ENCODE data around the gene TSPAN32.

Gene TSPAN32

DNA sequence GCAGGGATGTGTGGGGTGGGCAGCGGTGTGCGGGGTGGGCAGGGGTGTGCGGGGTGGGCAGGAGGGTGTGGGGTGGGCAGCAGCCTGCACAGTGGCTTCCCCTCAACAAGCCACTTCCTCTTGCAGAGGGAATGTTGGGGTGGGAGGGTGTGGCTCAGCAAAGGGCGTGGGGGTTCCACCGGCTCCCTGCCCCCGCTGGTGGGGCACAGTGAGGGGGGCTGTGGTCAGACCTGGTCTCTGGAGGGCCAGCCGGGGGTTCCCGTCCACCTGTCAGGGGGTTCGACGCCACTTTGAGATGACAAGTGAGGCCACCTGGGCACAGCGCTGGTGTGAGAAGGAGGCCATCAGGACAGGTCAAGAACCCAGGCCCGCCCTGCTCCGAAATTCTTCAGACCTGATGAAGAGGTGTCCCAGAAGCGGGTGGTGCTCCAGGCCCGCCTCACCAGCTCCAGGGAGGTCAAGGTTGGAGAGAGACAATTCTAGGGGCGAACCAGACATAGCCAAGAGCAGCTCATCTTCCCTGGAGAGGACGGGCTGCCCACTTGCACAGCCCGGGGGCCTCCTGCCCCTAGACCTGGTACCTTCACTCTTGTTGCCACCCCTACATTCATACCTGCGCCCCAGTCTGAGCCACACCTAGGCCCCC, 1.4 kb upstream of the TSPAN32 start:
- H3K9me3 ChIP-seq (ENCODE audit: control insufficient read depth, low read length), result no peaks in the 10 kb centered on the region
- no peak overlapping the region for H3K27ac ChIP-seq (ENCODE audit: low read depth, low read length, severe bottlenecking)
- H3K4me3 ChIP-seq (ENCODE audit: extremely low read depth, insufficient read depth, low read length, poor library complexity, severe bottlenecking), result no peak overlapping the region
- no peaks in the 10 kb centered on the region for H3K36me3 ChIP-seq (ENCODE audit: control insufficient read depth, insufficient read depth, low read length)
- 90 to 95% methylated on average over 14 to 16 of the region's 19 CpGs for WGBS, 2 experiments (ENCODE audit: insufficient coverage in 2 of 2)
- peaks cover 4% of the 10 kb centered on the region for H3K4me1 ChIP-seq (ENCODE audit: control insufficient read depth, insufficient read depth, low read length, poor library complexity, severe bottlenecking)

DNA sequence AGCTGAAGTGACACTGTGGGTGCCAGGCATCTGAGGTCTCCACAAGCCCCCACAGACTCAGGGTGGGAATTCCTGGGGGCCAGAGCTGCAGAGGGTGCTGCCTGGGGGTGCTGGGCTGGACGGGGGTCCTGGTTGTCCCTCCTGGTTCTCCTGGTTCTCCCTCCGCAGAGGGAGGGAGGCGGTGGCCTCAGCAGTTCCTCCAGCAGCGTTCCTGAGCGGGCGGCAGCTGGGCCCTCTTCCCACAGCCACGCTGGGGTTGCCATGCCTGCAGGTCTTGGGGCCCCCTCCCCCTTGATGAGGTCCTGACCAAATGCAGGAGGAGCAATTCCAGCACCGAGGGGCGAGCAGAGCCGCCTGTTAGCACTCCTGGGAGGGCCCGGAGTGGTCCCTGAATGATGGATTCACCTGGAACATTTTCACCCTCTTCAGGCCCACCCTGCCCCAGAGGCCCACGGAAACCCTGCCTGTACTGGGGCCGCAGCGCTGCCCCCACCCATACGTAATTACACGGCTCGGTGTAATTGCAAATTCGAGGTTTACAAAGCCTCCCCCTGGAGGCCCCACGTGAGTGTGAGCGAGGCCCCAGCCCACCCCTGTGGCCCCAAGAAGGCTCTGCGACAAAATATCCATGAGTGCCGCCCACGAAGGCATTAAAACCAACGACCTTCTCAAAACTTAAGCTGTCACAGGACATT, 730 bp upstream of the TSPAN32 start:
- WGBS, 2 experiments (ENCODE audit: insufficient coverage in 2 of 2), result 83 to 93% methylated on average over 11 to 23 of the region's 24 CpGs
- H3K27ac ChIP-seq (ENCODE audit: low read depth, low read length, severe bottlenecking), result no peak overlapping the region
- H3K9me3 ChIP-seq (ENCODE audit: control insufficient read depth, low read length), result no peaks in the 10 kb centered on the region
- no peaks in the 10 kb centered on the region for H3K36me3 ChIP-seq (ENCODE audit: control insufficient read depth, insufficient read depth, low read length)
- H3K4me1 ChIP-seq (ENCODE audit: control insufficient read depth, insufficient read depth, low read length, poor library complexity, severe bottlenecking), result peaks cover 6% of the 10 kb centered on the region
- no peak overlapping the region for H3K4me3 ChIP-seq (ENCODE audit: extremely low read depth, insufficient read depth, low read length, poor library complexity, severe bottlenecking)

DNA sequence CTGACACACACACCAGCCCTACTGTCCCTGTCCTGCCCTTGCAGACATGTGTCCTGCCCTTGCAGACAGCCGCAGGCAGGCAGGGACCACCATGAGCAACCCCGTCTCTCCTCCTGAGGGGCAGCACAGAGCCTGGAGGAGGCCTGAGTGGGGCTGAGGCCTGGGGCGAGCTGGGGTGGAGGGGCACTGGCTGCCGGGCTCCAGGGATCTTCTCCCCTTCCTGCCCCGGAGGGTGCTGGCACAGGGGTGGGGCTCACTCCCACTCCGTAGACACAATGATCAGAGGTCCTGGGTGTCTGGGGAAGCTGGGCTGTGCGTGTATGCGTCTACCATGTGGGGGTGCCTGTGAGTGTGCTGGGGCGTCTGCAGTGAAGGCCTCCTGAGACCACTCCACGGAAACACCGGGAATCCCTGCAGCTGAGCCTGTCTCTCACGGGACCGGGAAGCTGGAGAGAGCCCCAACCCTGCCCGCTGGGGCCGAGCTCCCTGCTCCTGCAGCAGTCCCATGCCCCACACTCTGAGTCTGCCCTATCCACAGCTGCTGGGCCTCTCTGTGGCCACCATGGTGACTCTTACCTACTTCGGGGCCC, 588 bp downstream of the TSPAN32 start:
- H3K4me3 ChIP-seq (ENCODE audit: extremely low read depth, insufficient read depth, low read length, poor library complexity, severe bottlenecking), result no peak overlapping the region
- no peak overlapping the region for H3K27ac ChIP-seq (ENCODE audit: low read depth, low read length, severe bottlenecking)
- H3K9me3 ChIP-seq (ENCODE audit: control insufficient read depth, low read length), result no peaks in the 10 kb centered on the region
- 90 to 94% methylated on average over 12 to 13 of the region's 16 CpGs for WGBS, 2 experiments (ENCODE audit: insufficient coverage in 2 of 2)
- peaks cover 9% of the 10 kb centered on the region for H3K4me1 ChIP-seq (ENCODE audit: control insufficient read depth, insufficient read depth, low read length, poor library complexity, severe bottlenecking)
- H3K36me3 ChIP-seq (ENCODE audit: control insufficient read depth, insufficient read depth, low read length), result no peaks in the 10 kb centered on the region

DNA sequence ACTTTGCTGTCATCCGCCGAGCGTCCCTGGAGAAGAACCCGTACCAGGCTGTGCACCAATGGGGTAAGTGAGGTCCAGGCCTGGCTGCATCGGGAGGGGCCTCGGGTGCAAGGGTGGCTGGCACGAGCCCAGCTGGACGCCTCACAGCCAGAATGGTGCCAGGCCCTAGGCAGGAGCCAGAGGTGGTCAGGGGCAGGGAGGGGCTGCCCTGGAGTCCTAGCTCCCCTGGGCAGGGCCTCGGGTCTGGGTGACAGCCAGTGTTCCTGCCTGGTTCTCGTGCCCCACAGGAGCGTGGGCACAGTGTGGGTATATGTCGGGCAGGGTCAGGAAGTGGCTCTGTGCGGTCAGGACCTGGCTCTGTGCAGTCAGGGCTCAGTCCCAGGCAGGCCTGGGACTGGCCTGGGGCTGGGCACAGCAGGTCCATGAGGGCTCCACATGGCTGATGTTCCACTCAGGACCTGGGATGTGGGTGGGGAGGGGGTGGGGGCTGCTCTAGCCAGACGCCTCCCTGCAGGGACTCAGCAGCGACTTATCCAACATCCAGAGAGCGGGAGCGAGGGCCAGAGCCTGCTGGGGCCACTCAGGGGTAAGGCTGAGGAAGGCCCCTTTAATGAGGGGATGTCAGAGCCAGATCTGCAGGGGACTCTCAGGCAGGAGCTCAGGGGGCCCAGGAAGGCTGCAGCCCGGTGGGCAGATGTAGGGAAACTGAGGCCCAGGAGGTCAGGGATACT, 1.2 kb downstream of the TSPAN32 start:
- WGBS, 2 experiments (ENCODE audit: insufficient coverage in 2 of 2), result 87 to 89% methylated on average over 16 to 18 of the region's 18 CpGs
- no peaks in the 10 kb centered on the region for H3K36me3 ChIP-seq (ENCODE audit: control insufficient read depth, insufficient read depth, low read length)
- peaks cover 9% of the 10 kb centered on the region for H3K4me1 ChIP-seq (ENCODE audit: control insufficient read depth, insufficient read depth, low read length, poor library complexity, severe bottlenecking)
- no peak overlapping the region for H3K4me3 ChIP-seq (ENCODE audit: extremely low read depth, insufficient read depth, low read length, poor library complexity, severe bottlenecking)
- H3K27ac ChIP-seq (ENCODE audit: low read depth, low read length, severe bottlenecking), result no peak overlapping the region
- H3K9me3 ChIP-seq (ENCODE audit: control insufficient read depth, low read length), result no peaks in the 10 kb centered on the region

DNA sequence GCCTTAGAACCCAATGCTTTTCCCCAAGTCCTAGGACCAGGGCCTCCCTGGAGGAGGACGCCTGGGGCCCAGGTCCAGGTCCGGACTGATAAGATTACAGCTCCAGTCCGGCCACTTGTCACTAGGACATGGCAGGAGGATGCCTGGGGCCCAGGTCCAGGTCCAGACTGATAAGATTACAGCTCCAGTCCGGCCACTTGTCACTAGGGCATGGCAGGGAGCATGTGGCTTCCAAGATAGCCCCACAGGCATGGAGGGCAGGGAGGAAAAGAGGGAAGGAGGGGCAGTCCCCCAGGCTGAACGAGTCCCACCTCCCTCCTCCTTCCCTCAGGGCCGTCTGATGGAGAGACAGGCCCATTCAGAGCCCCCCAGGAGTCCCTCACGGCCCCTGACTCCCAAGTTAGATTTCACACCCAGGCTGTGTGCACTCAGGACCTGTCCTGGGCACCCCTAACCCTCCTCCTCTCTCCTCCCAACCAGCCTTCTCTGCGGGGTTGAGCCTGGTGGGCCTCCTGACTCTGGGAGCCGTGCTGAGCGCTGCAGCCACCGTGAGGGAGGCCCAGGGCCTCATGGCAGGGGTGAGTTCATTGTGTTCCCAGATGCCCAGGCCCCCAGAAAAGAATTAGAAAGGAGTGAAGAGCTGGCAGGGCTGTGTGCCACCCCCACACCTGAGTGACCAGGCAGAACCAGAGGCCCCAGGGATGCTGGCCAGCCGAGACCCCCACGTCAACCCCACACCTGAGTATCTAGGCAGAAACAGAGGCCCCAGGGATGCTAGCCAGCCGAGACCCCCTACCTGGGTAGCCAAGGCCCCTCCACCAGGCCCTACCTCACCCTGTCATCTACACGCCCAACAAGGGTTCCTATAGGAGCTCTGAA, 2.1 kb downstream of the TSPAN32 start:
- Histone ChIP-seq H3K4me3 (ENCODE audit: extremely low read depth, insufficient read depth, low read length, poor library complexity, severe bottlenecking) (no peak overlapping the region), H3K27ac (ENCODE audit: low read depth, low read length, severe bottlenecking) (no peak overlapping the region), H3K4me1 (ENCODE audit: control insufficient read depth, insufficient read depth, low read length, poor library complexity, severe bottlenecking) (peaks cover 9% of the 10 kb centered on the region), H3K36me3 (ENCODE audit: control insufficient read depth, insufficient read depth, low read length) (no peaks in the 10 kb centered on the region), H3K9me3 (ENCODE audit: control insufficient read depth, low read length) (no peaks in the 10 kb centered on the region)
- 71 to 77% methylated on average over 8 to 13 of the region's 15 CpGs for WGBS, 2 experiments (ENCODE audit: insufficient coverage in 2 of 2)

DNA sequence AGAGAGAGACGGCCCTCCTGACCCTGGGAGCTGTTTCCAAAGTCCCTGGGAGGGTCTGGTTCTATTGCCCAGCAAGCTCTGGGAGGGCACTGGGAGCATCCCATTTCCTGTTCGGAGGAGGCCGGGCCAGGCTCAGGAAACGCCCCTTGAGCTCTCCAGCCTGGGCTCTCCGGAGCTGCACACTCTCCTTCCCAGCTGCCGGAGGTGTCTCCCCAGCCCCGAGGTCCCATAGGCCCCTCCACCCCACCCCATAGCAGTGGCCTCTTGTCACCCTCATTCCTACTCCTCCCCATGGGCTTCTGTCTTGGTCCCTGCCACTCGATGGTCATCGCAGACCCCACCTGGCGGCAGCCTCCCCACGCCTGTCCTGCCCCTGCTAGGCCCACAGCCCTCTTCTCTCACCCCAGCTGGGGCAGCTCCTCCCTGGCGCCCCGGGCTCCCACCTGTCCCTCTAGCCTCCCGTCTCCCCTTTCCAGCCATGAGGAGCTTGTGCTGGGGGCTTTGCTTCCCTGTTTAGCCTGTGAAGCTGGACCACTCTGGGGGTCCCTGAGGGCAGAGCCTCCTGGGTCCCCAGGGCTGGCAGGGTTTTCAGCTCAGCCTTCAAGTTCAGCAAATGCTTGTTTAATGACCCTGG, 2.8 kb downstream of the TSPAN32 start:
- Histone ChIP-seq H3K36me3 (ENCODE audit: control insufficient read depth, insufficient read depth, low read length) (no peaks in the 10 kb centered on the region), H3K4me1 (ENCODE audit: control insufficient read depth, insufficient read depth, low read length, poor library complexity, severe bottlenecking) (peaks cover 9% of the 10 kb centered on the region), H3K27ac (ENCODE audit: low read depth, low read length, severe bottlenecking) (no peak overlapping the region), H3K4me3 (ENCODE audit: extremely low read depth, insufficient read depth, low read length, poor library complexity, severe bottlenecking) (no peak overlapping the region), H3K9me3 (ENCODE audit: control insufficient read depth, low read length) (no peaks in the 10 kb centered on the region)
- WGBS, 2 experiments (ENCODE audit: insufficient coverage in 2 of 2), result 81 to 88% methylated on average over 12 to 13 of the region's 14 CpGs

DNA sequence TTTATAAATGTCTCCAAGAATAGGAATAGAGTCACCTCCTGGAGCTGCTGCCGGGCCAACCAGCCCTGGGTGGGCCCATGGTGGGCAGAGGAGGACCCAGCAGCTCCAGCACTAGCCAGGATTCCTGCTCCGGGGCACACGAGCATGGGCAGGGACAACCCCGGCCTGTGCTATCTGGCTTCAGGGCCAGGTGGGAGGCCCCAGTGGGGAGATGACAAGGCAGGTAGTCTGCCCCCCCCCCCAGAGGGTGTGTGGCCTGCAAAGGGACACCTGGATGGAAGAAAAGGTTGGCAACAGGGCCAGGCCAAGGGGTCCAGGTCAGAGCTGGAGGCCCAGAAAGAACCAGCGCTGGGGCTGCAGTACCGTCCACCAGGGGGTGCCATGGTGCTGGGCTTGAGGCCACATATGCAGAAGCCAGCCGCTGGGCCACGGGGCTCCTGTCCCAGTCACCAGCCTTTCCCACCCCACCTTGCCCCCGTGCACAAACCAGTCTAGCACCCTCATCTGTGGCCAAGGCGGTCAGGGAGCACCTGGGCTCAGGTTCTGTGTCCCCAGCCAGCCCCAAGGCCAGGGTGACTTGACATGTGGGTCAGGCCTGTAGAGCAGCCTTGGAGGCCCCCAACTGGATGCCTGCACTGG, 3.4 kb downstream of the TSPAN32 start:
- Histone ChIP-seq H3K4me3 (ENCODE audit: extremely low read depth, insufficient read depth, low read length, poor library complexity, severe bottlenecking) (no peak overlapping the region), H3K27ac (ENCODE audit: low read depth, low read length, severe bottlenecking) (no peak overlapping the region), H3K36me3 (ENCODE audit: control insufficient read depth, insufficient read depth, low read length) (no peaks in the 10 kb centered on the region), H3K9me3 (ENCODE audit: control insufficient read depth, low read length) (no peaks in the 10 kb centered on the region), H3K4me1 (ENCODE audit: control insufficient read depth, insufficient read depth, low read length, poor library complexity, severe bottlenecking) (peaks cover 9% of the 10 kb centered on the region)
- 41 to 43% methylated on average over 9 to 10 of the region's 10 CpGs for WGBS, 2 experiments (ENCODE audit: insufficient coverage in 2 of 2)

DNA sequence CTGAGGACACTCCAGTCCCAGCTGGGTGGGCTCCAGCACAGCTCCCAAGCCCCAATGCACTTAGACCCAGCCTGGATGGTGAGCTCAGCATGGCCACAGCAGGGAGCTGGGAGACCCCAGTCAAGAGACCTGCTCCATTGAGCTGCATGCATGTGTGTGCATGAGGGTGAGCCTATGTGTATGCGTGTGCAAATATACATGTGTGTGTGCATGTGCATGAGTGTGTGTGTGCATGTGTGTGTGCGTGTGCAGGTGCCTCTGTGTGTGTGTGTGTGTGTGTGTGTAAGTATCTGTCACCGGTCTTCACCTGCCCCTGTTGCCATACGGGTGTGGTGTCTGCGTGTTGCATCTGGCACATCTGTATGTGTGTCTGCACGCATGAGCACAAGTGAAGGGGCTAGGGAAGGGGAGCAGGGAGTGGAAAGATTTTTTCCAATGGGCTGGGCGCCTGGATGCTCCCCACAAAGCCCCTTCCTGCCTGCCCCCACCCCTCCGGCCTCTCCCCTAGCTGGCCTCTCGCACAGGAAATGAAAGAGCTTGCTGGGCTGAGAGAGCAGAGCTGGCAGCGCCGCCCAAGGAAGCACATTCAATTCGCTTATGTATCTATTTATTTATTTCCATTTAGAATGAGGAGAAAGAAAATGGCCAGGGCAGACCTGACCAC, 4.1 kb downstream of the TSPAN32 start:
- Histone ChIP-seq H3K27ac (ENCODE audit: low read depth, low read length, severe bottlenecking) (peak overlapping the region; percentile 45), H3K4me3 (ENCODE audit: extremely low read depth, insufficient read depth, low read length, poor library complexity, severe bottlenecking) (no peak overlapping the region)

DNA sequence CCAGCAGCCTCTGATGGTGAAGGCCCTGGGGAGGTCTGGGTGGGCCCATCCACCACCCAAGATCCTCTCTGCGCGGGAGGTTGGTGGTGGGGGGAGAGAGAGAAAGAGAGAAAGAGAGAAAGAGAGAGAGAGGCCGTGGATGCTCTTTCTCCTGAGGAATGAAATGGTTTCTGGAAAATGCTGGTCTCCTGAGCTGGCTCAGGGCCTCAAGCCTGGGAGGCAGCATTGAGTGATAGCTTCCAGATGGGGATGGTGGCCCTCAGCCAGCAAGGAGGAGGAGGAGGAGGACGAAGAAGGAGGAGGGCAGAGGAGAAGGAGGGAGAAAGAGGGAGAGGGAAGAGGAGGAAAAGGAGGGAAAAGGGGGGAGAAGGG, 4.6 kb downstream of the TSPAN32 start:
- no peaks in the 10 kb centered on the region for H3K9me3 ChIP-seq (ENCODE audit: control insufficient read depth, low read length)
- peak overlapping the region; percentile 45 for H3K27ac ChIP-seq (ENCODE audit: low read depth, low read length, severe bottlenecking)
- peaks cover 9% of the 10 kb centered on the region for H3K4me1 ChIP-seq (ENCODE audit: control insufficient read depth, insufficient read depth, low read length, poor library complexity, severe bottlenecking)
- WGBS, 2 experiments (ENCODE audit: insufficient coverage in 2 of 2), result 44 to 89% methylated on average over 1 to 3 of the region's 4 CpGs
- H3K4me3 ChIP-seq (ENCODE audit: extremely low read depth, insufficient read depth, low read length, poor library complexity, severe bottlenecking), result no peak overlapping the region
- no peaks in the 10 kb centered on the region for H3K36me3 ChIP-seq (ENCODE audit: control insufficient read depth, insufficient read depth, low read length)

More for the DNA sequence above, 4.1 kb downstream of the TSPAN32 start:
- no peaks in the 10 kb centered on the region for H3K36me3 ChIP-seq (ENCODE audit: control insufficient read depth, insufficient read depth, low read length)
- H3K4me1 ChIP-seq (ENCODE audit: control insufficient read depth, insufficient read depth, low read length, poor library complexity, severe bottlenecking), result peaks cover 9% of the 10 kb centered on the region
- no peaks in the 10 kb centered on the region for H3K9me3 ChIP-seq (ENCODE audit: control insufficient read depth, low read length)
- WGBS, 2 experiments (ENCODE audit: insufficient coverage in 2 of 2), result 85 to 87% methylated on average over 5 to 6 of the region's 12 CpGs
